SJCRH30 (cell line): Measurements from ENCODE around the gene GSTM3. TPM values are rescaled to one million over a fixed set of nuclear protein-coding genes. Genes with fewer than 3 reads are reported as not detected.
A peak's percentile ranks its signal among the peaks of the same experiment; 100 is the strongest.

Experiments
- DNase-seq, 2 experiments: peaks; one replicate each; pipeline ENCODE4 v3.0.0-alpha.2; 2015 to 2020
- H3K27ac ChIP-seq: fragments of 250-450 bp; sonication (Bioruptor Pico); 2 replicates; pipeline ENCODE4 v1.5.1; 2020; ENCODE audit warnings: mild to moderate bottlenecking, moderate library complexity
- H3K27me3 ChIP-seq: fragments of 250-450 bp; sonication (Bioruptor Pico); 2 replicates; pipeline ENCODE4 v1.5.1; 2020; ENCODE audit warnings: mild to moderate bottlenecking, moderate library complexity
- H3K36me3 ChIP-seq: fragments of 250-450 bp; sonication (Bioruptor Pico); 2 replicates; pipeline ENCODE4 v1.5.1; 2020; ENCODE audit warnings: mild to moderate bottlenecking, moderate library complexity
- H3K4me1 ChIP-seq: fragments of 250-450 bp; sonication (Bioruptor Pico); 2 replicates; pipeline ENCODE4 v1.5.1; 2020; ENCODE audit warnings: mild to moderate bottlenecking, moderate library complexity
- H3K4me3 ChIP-seq: fragments of 250-450 bp; sonication (Bioruptor Pico); 2 replicates; pipeline ENCODE4 v1.5.1; 2020; ENCODE audit warnings: mild to moderate bottlenecking, moderate library complexity
- H3K9me3 ChIP-seq: fragments of 250-450 bp; sonication (Bioruptor Pico); replicated peaks from 2 replicates; pipeline ENCODE4 v1.5.1; 2020; ENCODE audit warnings: mild to moderate bottlenecking, moderate library complexity
- total RNA-seq: library from RNA; depleted of rRNA; stranded (reverse); fragments of >200 nt; shearing (Covaris generic); gene quantifications from 2 replicates; pipeline ENCODE4 v1.2.3, GENCODE V29; 2014

Gene GSTM3
- total RNA-seq, 1 experiment from 2014 or later = 31.4 TPM

DNA sequence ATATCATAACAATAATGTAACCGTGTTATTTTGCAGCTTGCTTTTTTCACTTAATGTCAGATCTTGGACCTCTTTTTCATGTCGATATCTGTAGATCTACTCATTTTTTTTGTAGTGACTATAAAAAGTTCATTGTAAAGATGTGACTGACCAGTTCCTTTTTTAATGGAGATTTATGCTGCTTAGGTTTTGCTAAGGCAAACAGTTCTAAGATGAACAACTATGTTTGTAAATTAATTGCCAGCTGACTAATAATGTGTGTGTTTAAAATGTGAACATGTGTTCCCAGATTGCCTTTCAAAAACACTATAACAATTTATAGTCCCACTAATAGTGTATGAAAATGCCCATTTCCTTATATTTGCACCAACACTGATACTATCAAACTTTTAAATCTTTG, 41.0 kb upstream of the GSTM3 start:
- no peak overlapping the region for H3K4me3 ChIP-seq
- no peaks in the 10 kb centered on the region for H3K9me3 ChIP-seq
- H3K27me3 ChIP-seq = no peaks in the 10 kb centered on the region
- H3K36me3 ChIP-seq = no peaks in the 10 kb centered on the region
- no peak overlapping the region; the same call in 1 of the 2 replicates for H3K27ac ChIP-seq
- no peak for DNase-seq
- H3K4me1 ChIP-seq = peaks cover 24% of the 10 kb centered on the region

DNA sequence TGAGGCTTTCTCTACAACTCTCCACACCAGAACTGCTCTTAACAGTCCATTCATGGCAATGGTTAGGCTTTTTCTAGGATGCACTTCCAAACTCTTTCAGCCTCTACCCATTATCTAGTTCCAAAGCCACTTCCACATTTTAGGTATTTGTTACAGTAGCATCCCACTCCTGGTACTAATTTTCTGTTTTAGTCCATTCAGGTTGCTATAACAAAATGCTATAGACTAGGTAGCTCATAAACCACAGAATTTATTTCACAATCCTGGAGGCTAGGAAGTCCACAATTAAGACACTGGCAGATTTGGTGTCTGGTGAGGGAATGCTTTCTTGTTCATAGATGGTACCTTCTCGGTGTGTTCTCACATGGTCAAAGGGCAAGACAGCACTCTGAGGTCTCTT, 40.1 kb upstream of the GSTM3 start:
- no peak for DNase-seq
- Histone ChIP-seq H3K9me3 (no peaks in the 10 kb centered on the region), H3K36me3 (no peaks in the 10 kb centered on the region), H3K27me3 (no peaks in the 10 kb centered on the region), H3K4me3 (no peak overlapping the region), H3K4me1 (peaks cover 24% of the 10 kb centered on the region), H3K27ac (no peak overlapping the region)

DNA sequence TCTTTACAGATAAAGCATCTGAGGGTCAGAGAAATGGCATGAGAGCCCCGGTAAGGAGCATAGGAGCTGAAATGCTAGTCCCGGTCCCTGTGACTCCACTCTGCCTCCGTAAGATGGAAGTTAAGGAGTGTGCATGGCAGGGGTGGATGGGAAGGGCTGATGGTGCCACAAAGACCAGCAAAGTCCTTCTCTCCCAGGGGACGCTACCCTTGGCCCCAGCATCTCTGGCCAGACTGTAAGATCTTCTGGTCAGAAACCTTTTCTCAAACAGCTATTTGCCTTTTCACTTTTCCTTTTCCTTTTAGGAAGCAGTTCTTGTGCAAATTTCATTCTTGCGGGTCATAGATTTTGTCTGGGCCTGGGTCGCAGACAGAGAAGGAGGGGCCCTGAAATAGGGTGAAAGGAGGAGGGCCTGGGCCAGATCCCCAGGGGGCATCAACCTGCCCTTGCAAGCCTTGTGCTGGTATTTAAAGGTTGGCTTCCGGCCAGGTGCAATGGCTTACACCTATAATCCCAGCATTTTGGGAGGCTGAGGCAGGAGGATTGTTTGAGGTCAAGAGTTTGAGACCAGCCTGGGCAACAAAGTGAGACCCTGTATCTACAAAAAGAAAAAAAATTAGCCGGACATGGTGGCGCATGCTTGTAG, 37.3 kb upstream of the GSTM3 start:
- H3K27me3 ChIP-seq = no peaks in the 10 kb centered on the region
- H3K4me1 ChIP-seq = peaks cover 14% of the 10 kb centered on the region
- no peaks in the 10 kb centered on the region for H3K36me3 ChIP-seq
- H3K9me3 ChIP-seq = no peaks in the 10 kb centered on the region
- DNase-seq = no peak
- H3K4me3 ChIP-seq = no peak overlapping the region
- no peak overlapping the region for H3K27ac ChIP-seq

DNA sequence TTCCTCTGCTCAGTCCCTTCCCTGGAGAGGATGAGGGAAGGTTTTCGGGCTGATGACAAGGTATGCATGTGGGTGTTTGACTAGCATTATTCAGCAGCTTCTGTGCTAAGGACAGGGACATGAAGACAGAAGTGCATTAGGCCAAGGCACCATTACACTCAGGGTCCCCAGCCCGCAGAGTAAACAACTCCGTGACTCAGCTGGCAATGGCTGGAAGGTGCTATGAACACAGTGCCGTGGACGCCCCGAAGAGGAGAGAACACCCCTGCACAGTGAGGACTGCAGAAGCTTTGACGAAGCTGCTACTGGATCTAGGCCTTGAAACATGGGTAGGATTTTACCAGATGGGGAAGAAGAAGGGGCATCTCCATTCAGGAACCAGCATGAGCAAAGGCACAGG, 36.6 kb upstream of the GSTM3 start:
- no peak for DNase-seq
- Histone ChIP-seq H3K27me3 (no peaks in the 10 kb centered on the region), H3K4me1 (peaks cover 8% of the 10 kb centered on the region), H3K4me3 (no peak overlapping the region), H3K36me3 (no peaks in the 10 kb centered on the region), H3K27ac (no peak overlapping the region), H3K9me3 (no peaks in the 10 kb centered on the region)

DNA sequence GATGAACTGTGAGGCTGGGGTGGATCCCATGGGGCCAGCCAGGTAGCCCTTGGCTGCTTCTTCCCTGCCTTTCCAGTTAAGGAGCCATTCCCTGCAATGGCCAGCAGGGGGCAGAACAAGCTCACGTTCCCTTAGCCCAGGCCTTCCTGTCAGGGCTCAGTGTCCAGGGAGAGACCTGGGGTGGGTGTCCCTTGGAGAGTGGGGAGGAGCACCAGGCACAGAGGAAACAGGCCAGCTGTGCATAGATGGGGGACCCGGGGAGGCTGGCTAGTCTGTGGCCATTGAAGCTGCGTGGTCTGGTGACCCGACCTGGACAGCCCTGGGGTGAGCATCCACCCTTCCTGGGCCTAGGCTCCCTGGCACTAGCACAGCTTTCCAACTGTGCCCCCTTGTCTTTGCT, 36.1 kb upstream of the GSTM3 start:
- H3K27ac ChIP-seq = no peak overlapping the region

DNA sequence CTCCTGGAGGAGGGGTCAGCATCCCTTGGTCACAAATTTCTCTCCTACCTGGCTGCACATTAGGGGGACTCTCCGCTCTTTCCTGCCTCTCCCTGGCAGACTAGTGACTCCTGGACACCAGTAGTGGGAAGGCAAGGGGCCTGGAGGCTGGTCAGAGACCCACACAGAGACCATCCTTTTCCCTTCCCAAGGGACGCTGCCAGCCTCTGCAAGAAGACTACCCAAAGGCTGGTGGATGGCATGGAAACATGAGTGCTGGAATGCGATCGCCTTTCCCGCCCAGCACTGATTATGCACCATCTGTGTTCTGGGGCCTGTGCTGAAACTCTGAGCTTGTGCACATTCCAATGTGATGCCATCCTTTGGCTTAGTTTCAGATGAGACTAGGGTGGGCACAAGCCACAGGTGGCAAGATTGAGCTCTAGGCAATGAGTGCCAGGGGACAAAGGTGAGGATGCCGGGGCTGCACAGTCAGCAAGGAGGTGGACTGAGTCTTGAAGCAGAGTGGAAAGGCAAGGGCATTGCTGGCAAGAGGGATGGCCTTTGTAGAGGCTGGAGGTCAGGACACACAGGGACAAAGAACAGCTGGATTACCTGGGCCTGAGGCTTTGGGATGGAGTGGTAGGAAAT, 35.5 kb upstream of the GSTM3 start:
- H3K27me3 ChIP-seq = no peaks in the 10 kb centered on the region; the same call in 1 of the 2 replicates
- no peak for DNase-seq
- H3K27ac ChIP-seq = no peak overlapping the region
- 0 out of 2 replicates have a peak, but pooled peaks cover under 1% of the 10 kb centered on the region for H3K4me1 ChIP-seq
- no peaks in the 10 kb centered on the region for H3K9me3 ChIP-seq
- no peaks in the 10 kb centered on the region for H3K36me3 ChIP-seq
- no peak overlapping the region for H3K4me3 ChIP-seq

More for the DNA sequence above, 36.1 kb upstream of the GSTM3 start:
- H3K27me3 ChIP-seq = no peaks in the 10 kb centered on the region
- no peaks in the 10 kb centered on the region for H3K36me3 ChIP-seq
- H3K9me3 ChIP-seq = no peaks in the 10 kb centered on the region
- DNase-seq = peak; percentile 82 to 94
- H3K4me3 ChIP-seq = no peak overlapping the region
- H3K4me1 ChIP-seq = peaks cover 3% of the 10 kb centered on the region

DNA sequence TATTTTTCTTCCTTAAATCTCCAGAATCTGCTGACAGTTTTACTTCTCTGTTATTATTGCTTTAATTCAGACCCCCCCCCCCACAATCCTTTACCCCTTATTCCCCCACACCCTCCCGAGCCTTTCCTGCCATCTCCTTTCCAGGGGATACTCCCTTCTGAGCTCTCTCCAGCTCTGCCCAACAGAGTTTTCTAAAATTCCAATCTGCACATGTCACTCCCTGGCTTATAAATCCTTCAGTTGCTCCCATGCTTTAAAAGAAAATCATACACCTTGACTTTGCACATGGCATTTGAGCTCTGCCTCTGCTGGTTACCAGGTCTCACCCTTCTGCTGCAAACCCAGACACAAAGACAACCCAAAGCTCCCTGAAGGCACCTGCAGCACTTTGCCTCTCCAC, 34.6 kb upstream of the GSTM3 start:
- H3K36me3 ChIP-seq = no peaks in the 10 kb centered on the region
- H3K27ac ChIP-seq = no peak overlapping the region
- no peaks in the 10 kb centered on the region for H3K9me3 ChIP-seq
- no peak overlapping the region for H3K4me3 ChIP-seq
- 0 out of 2 replicates have a peak, but pooled peaks cover 6% of the 10 kb centered on the region for H3K4me1 ChIP-seq
- no peak for DNase-seq
- peaks cover 8% of the 10 kb centered on the region for H3K27me3 ChIP-seq

DNA sequence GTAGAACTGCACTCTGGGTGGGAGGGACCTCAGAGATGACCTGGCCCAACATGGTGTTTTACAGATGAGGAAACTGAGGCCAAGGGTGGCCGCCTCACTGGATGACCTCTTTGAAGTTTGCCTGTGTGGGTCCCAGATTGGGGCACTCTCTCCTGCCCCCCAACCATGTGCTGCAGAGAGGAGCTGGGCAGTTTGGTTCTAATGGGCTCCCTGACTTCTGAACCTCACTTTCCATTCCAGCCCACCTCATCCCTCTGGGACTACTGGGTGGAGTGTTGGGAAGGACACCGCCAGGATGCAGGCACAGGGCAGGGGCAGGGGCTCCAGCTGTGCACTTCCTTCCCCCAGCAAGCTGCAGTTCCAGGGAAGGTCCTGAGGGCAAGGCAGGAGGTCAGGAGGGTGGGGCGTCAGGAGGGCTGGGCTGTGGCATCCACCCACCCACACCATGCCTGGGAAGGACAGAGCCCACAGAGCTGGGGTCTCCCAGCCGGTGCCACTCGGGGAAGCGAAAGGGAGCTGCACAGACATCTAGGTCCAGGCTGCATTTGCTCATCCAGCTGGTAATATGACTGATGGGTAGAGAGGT, 33.2 kb upstream of the GSTM3 start:
- H3K9me3 ChIP-seq = no peaks in the 10 kb centered on the region
- H3K36me3 ChIP-seq = no peaks in the 10 kb centered on the region
- no peak overlapping the region for H3K27ac ChIP-seq
- 0 out of 2 replicates have a peak, but pooled peaks cover 6% of the 10 kb centered on the region for H3K4me1 ChIP-seq
- no peak overlapping the region for H3K4me3 ChIP-seq
- H3K27me3 ChIP-seq = peaks cover 12% of the 10 kb centered on the region
- no peak for DNase-seq

DNA sequence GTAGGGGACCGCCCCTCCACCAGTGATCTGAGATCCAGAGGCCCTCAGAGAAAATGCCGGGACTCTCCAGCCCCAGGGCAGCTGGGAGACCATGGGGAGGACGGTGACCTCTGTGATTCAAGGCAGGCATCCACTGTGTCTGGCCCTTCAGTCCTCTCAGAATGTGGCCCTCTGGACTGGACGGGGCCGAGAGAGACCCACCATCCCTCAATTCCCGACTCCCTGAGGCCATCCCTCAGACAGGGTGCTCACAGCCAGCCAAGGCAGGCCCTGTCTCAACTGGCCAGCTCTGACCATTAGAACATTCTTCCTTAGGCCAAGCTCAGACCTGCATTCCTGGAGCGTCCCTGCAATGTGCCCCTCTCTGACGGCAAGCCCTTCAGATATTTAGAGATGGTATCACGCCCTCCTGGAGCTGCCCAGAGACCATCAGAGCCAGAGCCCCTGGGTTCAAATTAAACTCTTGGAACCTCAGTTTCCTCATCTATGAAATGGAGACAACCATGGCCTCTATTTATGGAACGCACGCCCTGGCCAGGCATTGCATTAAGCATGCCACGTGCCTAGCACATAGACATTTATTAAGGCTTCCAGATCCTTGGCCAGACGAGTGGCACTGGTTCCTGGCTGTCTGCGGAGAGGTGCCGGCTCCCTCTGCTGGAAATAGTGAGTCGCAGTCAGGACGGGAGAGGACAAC, 32.5 kb upstream of the GSTM3 start:
- Histone ChIP-seq H3K27ac (no peak overlapping the region), H3K36me3 (no peaks in the 10 kb centered on the region), H3K27me3 (peaks cover 12% of the 10 kb centered on the region), H3K9me3 (no peaks in the 10 kb centered on the region), H3K4me1 (0 out of 2 replicates have a peak, but pooled peaks cover 6% of the 10 kb centered on the region), H3K4me3 (no peak overlapping the region)
- DNase-seq = peak; percentile 76 to 84

DNA sequence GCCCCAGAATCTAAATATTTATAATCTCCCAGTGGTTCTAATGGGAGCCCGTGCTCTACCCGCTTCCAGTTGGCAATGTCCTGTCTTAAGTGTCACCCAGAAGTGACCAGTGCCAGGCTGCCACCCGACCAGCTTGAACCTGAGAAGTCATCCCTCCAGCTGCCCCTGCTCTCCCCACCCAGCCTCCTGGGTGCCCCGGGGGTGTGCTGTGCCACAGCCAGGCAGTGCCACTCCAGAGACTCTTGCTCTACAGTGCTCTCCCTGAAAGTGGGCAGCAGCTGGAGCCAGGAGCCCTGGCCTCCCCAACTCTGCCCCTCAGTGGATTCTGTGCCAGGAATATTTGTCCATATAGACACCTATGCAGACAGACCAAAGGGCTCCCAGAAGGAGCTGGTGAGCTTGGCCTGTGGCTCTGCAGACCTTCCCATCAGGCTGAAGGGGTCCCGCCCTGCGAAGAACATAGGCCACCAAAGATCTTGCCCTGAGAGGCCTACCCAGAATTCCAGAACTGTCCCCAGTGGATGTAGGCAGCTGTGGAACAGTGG, 31.9 kb upstream of the GSTM3 start:
- H3K4me3 ChIP-seq = no peak overlapping the region
- H3K36me3 ChIP-seq = no peaks in the 10 kb centered on the region
- 0 out of 2 replicates have a peak, but pooled peaks cover 6% of the 10 kb centered on the region for H3K4me1 ChIP-seq
- no peak for DNase-seq
- H3K27ac ChIP-seq = no peak overlapping the region
- H3K9me3 ChIP-seq = no peaks in the 10 kb centered on the region
- peaks cover 12% of the 10 kb centered on the region for H3K27me3 ChIP-seq

DNA sequence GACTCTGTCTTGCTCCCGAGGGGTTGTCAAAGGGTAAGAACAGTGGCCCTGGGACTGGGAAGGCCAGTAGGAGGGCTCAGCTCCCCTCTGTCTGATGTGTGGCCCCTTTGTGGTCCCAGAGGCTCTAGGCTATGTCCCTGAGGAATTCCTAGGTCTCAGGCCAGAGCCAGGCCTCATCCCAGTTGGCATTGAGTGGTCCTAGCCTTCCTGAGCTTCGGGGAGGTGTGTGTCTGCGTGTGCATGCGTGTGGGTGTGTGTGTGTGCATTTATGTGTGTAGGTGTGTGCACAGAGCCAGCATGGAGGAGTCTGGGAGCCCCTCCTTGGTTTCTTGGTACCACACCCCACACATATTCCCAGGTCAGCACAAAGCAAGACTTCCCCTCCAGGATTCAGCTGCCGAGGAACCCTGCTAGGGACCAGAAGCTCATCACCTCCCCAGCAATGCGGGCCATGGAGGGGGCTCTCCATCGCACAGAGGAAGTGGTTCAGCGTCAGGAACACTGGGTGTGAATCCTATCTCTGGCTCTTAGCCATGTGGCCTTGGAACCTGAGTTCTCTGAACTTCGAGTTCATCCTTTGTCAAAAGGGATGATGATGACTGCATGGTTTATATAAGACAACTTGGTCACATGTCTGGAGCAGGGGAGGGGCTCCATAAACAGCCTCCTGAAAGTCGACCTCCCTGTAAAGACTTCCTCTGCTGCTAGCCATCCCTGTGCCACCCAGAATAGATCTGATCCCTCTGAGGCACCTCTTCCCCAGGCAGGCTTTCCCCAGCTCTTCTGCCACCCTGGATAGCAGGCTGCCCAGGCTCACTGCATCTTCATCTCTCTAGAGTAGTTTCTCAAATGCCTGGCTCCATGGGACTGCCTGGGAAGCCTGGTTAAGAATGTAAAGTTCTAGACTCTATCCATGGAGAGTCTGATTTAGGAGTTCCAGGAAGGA, 31.1 kb upstream of the GSTM3 start:
- H3K36me3 ChIP-seq = no peaks in the 10 kb centered on the region
- H3K9me3 ChIP-seq = no peaks in the 10 kb centered on the region
- H3K27me3 ChIP-seq = peaks cover 12% of the 10 kb centered on the region
- no peak overlapping the region for H3K27ac ChIP-seq
- DNase-seq = no peak
- H3K4me1 ChIP-seq = 0 out of 2 replicates have a peak, but pooled peaks cover 6% of the 10 kb centered on the region
- no peak overlapping the region for H3K4me3 ChIP-seq

DNA sequence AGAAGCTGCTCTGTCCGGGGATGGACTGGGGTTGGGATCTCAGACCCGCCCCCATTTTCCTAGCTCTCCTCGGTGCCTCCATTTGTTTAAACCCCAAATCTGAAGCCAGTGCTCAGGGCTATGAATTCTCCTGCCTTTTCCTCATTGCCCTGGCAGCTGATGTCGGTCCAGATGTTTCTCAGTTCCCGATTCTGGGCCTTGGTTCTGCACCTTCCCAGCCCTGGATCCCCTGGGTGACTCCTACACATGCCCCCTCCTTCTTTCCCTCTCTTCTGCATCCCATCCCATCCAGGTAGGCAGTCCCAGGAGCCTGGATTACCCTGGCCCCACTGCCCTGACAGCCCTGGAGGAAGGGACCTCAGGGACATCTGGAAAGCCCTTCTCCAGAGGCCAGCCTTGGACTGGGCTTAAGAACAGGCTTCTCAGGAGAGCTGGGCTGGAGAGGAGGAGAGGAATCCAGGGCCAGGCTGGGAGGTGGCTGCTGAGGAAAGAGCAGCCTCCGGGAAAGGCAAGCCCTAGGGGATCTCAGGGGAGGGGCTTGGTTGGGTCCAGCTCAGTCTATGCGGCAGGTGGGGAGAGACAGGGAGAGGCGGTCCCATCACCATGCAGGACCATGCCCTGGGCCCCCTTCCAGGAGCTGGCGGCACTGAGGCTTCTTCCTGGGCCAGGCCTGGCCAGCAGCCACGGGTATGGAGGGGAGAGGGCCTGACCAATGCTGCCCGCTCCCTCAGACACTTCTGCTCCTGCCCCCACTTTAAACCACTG, 29.7 kb upstream of the GSTM3 start:
- Histone ChIP-seq H3K36me3 (no peaks in the 10 kb centered on the region), H3K4me3 (no peak overlapping the region), H3K27me3 (peaks cover 19% of the 10 kb centered on the region), H3K4me1 (0 out of 2 replicates have a peak, but pooled peaks cover 6% of the 10 kb centered on the region), H3K27ac (no peak overlapping the region), H3K9me3 (no peaks in the 10 kb centered on the region)
- peak; percentile 16 to 17 for DNase-seq

DNA sequence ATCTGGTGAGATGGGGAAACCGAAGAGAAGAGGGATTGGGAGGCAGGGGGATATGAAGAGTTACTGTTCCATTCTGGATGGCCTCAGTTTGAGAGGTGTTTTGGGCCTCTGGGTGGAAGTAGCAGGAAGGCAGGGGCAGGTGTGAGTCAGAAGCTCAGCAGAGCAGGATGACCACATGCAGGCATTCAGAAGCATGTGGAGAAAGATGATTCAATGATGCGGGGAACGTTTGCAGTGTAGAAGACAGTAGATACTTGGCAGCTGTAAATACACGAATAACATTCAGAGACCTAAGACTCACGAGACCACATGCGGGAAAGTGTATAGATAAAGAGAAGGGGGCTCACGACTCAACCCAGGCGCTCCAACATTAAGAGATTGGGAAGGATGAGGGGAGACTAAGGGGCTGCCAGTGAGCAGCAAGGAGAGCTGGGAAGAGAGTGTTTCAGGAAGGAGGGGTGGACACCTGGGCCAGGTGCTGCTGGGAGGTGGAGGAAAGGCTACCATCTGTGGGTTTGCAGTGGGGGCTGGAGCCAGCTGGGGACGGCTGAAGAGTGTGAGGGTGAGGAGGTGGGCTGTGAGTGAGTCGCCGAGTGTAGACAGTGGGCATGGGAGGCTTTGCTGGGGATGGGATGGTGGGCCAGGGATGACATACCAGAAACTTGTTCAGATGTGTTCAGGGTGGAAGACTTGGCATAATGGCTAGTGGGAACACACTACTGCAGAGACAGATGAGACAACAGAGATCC, 28.7 kb upstream of the GSTM3 start:
- no peaks in the 10 kb centered on the region for H3K9me3 ChIP-seq
- 0 out of 2 replicates have a peak, but pooled peaks cover 6% of the 10 kb centered on the region for H3K4me1 ChIP-seq
- no peaks in the 10 kb centered on the region for H3K36me3 ChIP-seq
- H3K27ac ChIP-seq = no peak overlapping the region
- DNase-seq = no peak
- H3K4me3 ChIP-seq = no peak overlapping the region
- H3K27me3 ChIP-seq = peaks cover 21% of the 10 kb centered on the region
